ENCODE data around the gene RBFOX1.

The RBFOX1 gene

GRCh38 chr16:7316281-7316888 is 16.3 kb upstream of the RBFOX1 start:
- no peaks in the 10 kb centered on the region for H3K36me3 Mint-ChIP-seq (ENCODE audit: insufficient read depth)
- H3K27me3 Mint-ChIP-seq: no peaks in the 10 kb centered on the region
- H3K9me3 Mint-ChIP-seq: peaks cover 5% of the 10 kb centered on the region
- ATAC-seq (replicated peaks; ENCODE audit: extremely low read depth, poor library complexity, severe bottlenecking) (no peak), DNase-seq (ENCODE audit: low spot score in 2 of 2) (no peak)
- H3K4me1 Mint-ChIP-seq: no peaks in the 10 kb centered on the region
- no peak overlapping the region for H3K4me3 Mint-ChIP-seq
- no peak overlapping the region for H3K27ac Mint-ChIP-seq (ENCODE audit: low read depth)

- Mint-ChIP-seq H3K36me3 (ENCODE audit: insufficient read depth) (no peaks in the 10 kb centered on the region), H3K9me3 (peaks cover 5% of the 10 kb centered on the region), H3K27me3 (no peaks in the 10 kb centered on the region), H3K4me1 (no peaks in the 10 kb centered on the region), H3K4me3 (no peak overlapping the region), H3K27ac (ENCODE audit: low read depth) (no peak overlapping the region)
- DNase-seq (ENCODE audit: low spot score in 2 of 2): no peak
- no peak for ATAC-seq (replicated peaks; ENCODE audit: extremely low read depth, poor library complexity, severe bottlenecking)
These were observed 14.7 kb upstream of the RBFOX1 start for GRCh38 chr16:7317982-7318381.

- no peak overlapping the region for H3K27ac Mint-ChIP-seq (ENCODE audit: low read depth)
- H3K36me3 Mint-ChIP-seq (ENCODE audit: insufficient read depth): no peaks in the 10 kb centered on the region
- H3K27me3 Mint-ChIP-seq: no peaks in the 10 kb centered on the region
These were observed 14.0 kb upstream of the RBFOX1 start for GRCh38 chr16:7318686-7319085.

GRCh38 chr16:7319514-7319913 is 13.1 kb upstream of the RBFOX1 start:
- H3K36me3 Mint-ChIP-seq (ENCODE audit: insufficient read depth): no peaks in the 10 kb centered on the region
- no peaks in the 10 kb centered on the region for H3K27me3 Mint-ChIP-seq
- H3K4me1 Mint-ChIP-seq: no peaks in the 10 kb centered on the region
- no peak overlapping the region for H3K4me3 Mint-ChIP-seq
- H3K9me3 Mint-ChIP-seq: peaks cover 11% of the 10 kb centered on the region
- no peak overlapping the region for H3K27ac Mint-ChIP-seq (ENCODE audit: low read depth)
- DNase-seq (ENCODE audit: low spot score in 2 of 2) (no peak), ATAC-seq (replicated peaks; ENCODE audit: extremely low read depth, poor library complexity, severe bottlenecking) (no peak)

More at GRCh38 chr16:7318686-7319085, 14.0 kb upstream of the RBFOX1 start:
- Mint-ChIP-seq H3K4me3 (no peak overlapping the region), H3K4me1 (no peaks in the 10 kb centered on the region), H3K9me3 (peaks cover 9% of the 10 kb centered on the region)
- ATAC-seq (replicated peaks; ENCODE audit: extremely low read depth, poor library complexity, severe bottlenecking) (no peak), DNase-seq (ENCODE audit: low spot score in 2 of 2) (no peak)

GRCh38 chr16:7321661-7322060 is 11.0 kb upstream of the RBFOX1 start:
- no peaks in the 10 kb centered on the region for H3K36me3 Mint-ChIP-seq (ENCODE audit: insufficient read depth)
- H3K9me3 Mint-ChIP-seq: peaks cover 11% of the 10 kb centered on the region
- no peaks in the 10 kb centered on the region for H3K4me1 Mint-ChIP-seq
- no peak overlapping the region for H3K27ac Mint-ChIP-seq (ENCODE audit: low read depth)
- ATAC-seq (replicated peaks; ENCODE audit: extremely low read depth, poor library complexity, severe bottlenecking): no peak
- no peak overlapping the region for H3K4me3 Mint-ChIP-seq
- H3K27me3 Mint-ChIP-seq: no peaks in the 10 kb centered on the region
- DNase-seq (ENCODE audit: low spot score in 2 of 2): no peak

GRCh38 chr16:7324321-7324720 is 8.3 kb upstream of the RBFOX1 start:
- Mint-ChIP-seq H3K4me1 (no peaks in the 10 kb centered on the region), H3K4me3 (no peak overlapping the region), H3K27me3 (no peaks in the 10 kb centered on the region), H3K9me3 (peaks cover 17% of the 10 kb centered on the region), H3K27ac (ENCODE audit: low read depth) (no peak overlapping the region), H3K36me3 (ENCODE audit: insufficient read depth) (no peaks in the 10 kb centered on the region)
- DNase-seq (ENCODE audit: low spot score in 2 of 2) (no peak), ATAC-seq (replicated peaks; ENCODE audit: extremely low read depth, poor library complexity, severe bottlenecking) (no peak)

GRCh38 chr16:7325834-7326233 is 6.8 kb upstream of the RBFOX1 start:
- H3K9me3 Mint-ChIP-seq: peaks cover 17% of the 10 kb centered on the region
- no peaks in the 10 kb centered on the region for H3K4me1 Mint-ChIP-seq
- ATAC-seq (replicated peaks; ENCODE audit: extremely low read depth, poor library complexity, severe bottlenecking): no peak
- DNase-seq (ENCODE audit: low spot score in 2 of 2): no peak
- no peaks in the 10 kb centered on the region for H3K27me3 Mint-ChIP-seq
- no peak overlapping the region for H3K27ac Mint-ChIP-seq (ENCODE audit: low read depth)
- no peak overlapping the region for H3K4me3 Mint-ChIP-seq
- no peaks in the 10 kb centered on the region for H3K36me3 Mint-ChIP-seq (ENCODE audit: insufficient read depth)

- no peaks in the 10 kb centered on the region for H3K4me1 Mint-ChIP-seq
- H3K9me3 Mint-ChIP-seq: peaks cover 26% of the 10 kb centered on the region
- no peak overlapping the region for H3K27ac Mint-ChIP-seq (ENCODE audit: low read depth)
- DNase-seq (ENCODE audit: low spot score in 2 of 2) (no peak), ATAC-seq (replicated peaks; ENCODE audit: extremely low read depth, poor library complexity, severe bottlenecking) (no peak)
- no peaks in the 10 kb centered on the region for H3K27me3 Mint-ChIP-seq
- no peak overlapping the region for H3K4me3 Mint-ChIP-seq
- H3K36me3 Mint-ChIP-seq (ENCODE audit: insufficient read depth): peaks cover 2% of the 10 kb centered on the region
These were observed 1.9 kb upstream of the RBFOX1 start for GRCh38 chr16:7330709-7331108.

- H3K27me3 Mint-ChIP-seq: no peaks in the 10 kb centered on the region
- peaks cover 22% of the 10 kb centered on the region for H3K9me3 Mint-ChIP-seq
- ATAC-seq (replicated peaks; ENCODE audit: extremely low read depth, poor library complexity, severe bottlenecking): no peak
These were observed 648 bp upstream of the RBFOX1 start for GRCh38 chr16:7331997-7332396.

GRCh38 chr16:7333180-7333725 is 608 bp downstream of the RBFOX1 start:
- peaks cover 2% of the 10 kb centered on the region for H3K36me3 Mint-ChIP-seq (ENCODE audit: insufficient read depth)
- no peak overlapping the region for H3K4me3 Mint-ChIP-seq
- DNase-seq (ENCODE audit: low spot score in 2 of 2) (no peak), ATAC-seq (replicated peaks; ENCODE audit: extremely low read depth, poor library complexity, severe bottlenecking) (no peak)
- no peaks in the 10 kb centered on the region for H3K4me1 Mint-ChIP-seq
- H3K27ac Mint-ChIP-seq (ENCODE audit: low read depth): no peak overlapping the region
- H3K9me3 Mint-ChIP-seq: peaks cover 20% of the 10 kb centered on the region
- no peaks in the 10 kb centered on the region for H3K27me3 Mint-ChIP-seq

More at GRCh38 chr16:7331997-7332396, 648 bp upstream of the RBFOX1 start:
- peaks cover 2% of the 10 kb centered on the region for H3K36me3 Mint-ChIP-seq (ENCODE audit: insufficient read depth)
- DNase-seq (ENCODE audit: low spot score in 2 of 2): no peak
- no peak overlapping the region for H3K27ac Mint-ChIP-seq (ENCODE audit: low read depth)
- no peaks in the 10 kb centered on the region for H3K4me1 Mint-ChIP-seq
- no peak overlapping the region for H3K4me3 Mint-ChIP-seq

GRCh38 chr16:7334801-7335560 is 2.3 kb downstream of the RBFOX1 start:
- Mint-ChIP-seq H3K4me1 (no peaks in the 10 kb centered on the region), H3K27me3 (no peaks in the 10 kb centered on the region), H3K27ac (ENCODE audit: low read depth) (no peak overlapping the region), H3K4me3 (no peak overlapping the region), H3K9me3 (peaks cover 15% of the 10 kb centered on the region), H3K36me3 (ENCODE audit: insufficient read depth) (peaks cover 2% of the 10 kb centered on the region)
- ATAC-seq (replicated peaks; ENCODE audit: extremely low read depth, poor library complexity, severe bottlenecking) (no peak), DNase-seq (ENCODE audit: low spot score in 2 of 2) (no peak)

- DNase-seq (ENCODE audit: low spot score in 2 of 2) (no peak), ATAC-seq (replicated peaks; ENCODE audit: extremely low read depth, poor library complexity, severe bottlenecking) (no peak)
- Mint-ChIP-seq H3K27ac (ENCODE audit: low read depth) (no peak overlapping the region), H3K36me3 (ENCODE audit: insufficient read depth) (peaks cover 2% of the 10 kb centered on the region), H3K27me3 (no peaks in the 10 kb centered on the region), H3K4me1 (no peaks in the 10 kb centered on the region), H3K4me3 (no peak overlapping the region), H3K9me3 (peaks cover 15% of the 10 kb centered on the region)
These were observed 3.5 kb downstream of the RBFOX1 start for GRCh38 chr16:7335991-7336634.

- Mint-ChIP-seq H3K27ac (ENCODE audit: low read depth) (no peak overlapping the region), H3K4me3 (no peak overlapping the region), H3K36me3 (ENCODE audit: insufficient read depth) (peaks cover 2% of the 10 kb centered on the region), H3K27me3 (no peaks in the 10 kb centered on the region), H3K9me3 (peaks cover 18% of the 10 kb centered on the region), H3K4me1 (no peaks in the 10 kb centered on the region)
- DNase-seq (ENCODE audit: low spot score in 2 of 2) (no peak), ATAC-seq (replicated peaks; ENCODE audit: extremely low read depth, poor library complexity, severe bottlenecking) (no peak)
These were observed 4.1 kb downstream of the RBFOX1 start for GRCh38 chr16:7336742-7337141.
